Ovary (tissue), 3 donors: ENCODE data around the gene TMPRSS7.

ENCODE experiments used
- CTCF ChIP-seq, 3 donors: fragments of 450-650 bp in 2 of 3; fragments of 200-600 bp in 1 of 3; IDR thresholded peaks; one replicate each; pipeline versions ENCODE4 v1.5.1 to v1.8.0; 2016 to 2022; ENCODE audit warnings: antibody characterized with exemption in 3 of 3, mild to moderate bottlenecking in 1 of 3
- POLR2A ChIP-seq: fragments of 450-650 bp; IDR thresholded peaks from one replicate; pipeline ENCODE4 v1.6.1; 2017; ENCODE audit warnings: antibody characterized with exemption, mild to moderate bottlenecking, moderate library complexity
- donor health status: DM: no; HTN: no; CAD: no.

GRCh38 chr3:112005091-112005672 is 29.4 kb upstream of the TMPRSS7 start:
- no peak for TF ChIP-seq CTCF (IDR thresholded peaks at IDR 0.05)
- TF ChIP-seq POLR2A: no peak
